ENCODE measurements around the gene PPIG.
A peak's percentile ranks its signal among the peaks of the same experiment; 100 is the strongest.
"Not testable (repeated sequence)": the region's sequence is repeated elsewhere in the genome, so short reads cannot be mapped to it uniquely, and the experiment has no call there.

Gene PPIG

GRCh38 chr2:169596546-169596945 is 12.4 kb downstream of the PPIG start:
- not testable (repeated sequence) for DNase-seq

DNA sequence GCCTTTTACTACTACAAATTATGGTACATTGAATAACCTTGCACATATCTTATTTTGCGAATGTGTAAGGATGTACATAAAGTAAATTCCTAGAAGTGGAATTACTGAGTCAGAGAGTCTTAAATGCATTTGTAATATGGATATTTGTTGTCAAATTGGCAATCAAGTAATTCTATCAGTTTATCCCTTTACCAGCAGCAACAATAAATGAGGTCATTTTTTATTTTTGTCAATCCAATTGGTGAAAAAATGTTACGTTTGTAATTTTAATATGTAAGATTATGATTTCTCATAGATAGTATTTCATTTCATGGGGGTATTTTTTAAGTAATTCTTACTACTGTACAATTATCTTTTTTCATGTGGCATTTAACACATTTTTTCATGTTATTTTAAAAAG is 14.8 kb downstream of the PPIG start:
- no peak for DNase-seq

- no peak for DNase-seq
Measured at GRCh38 chr2:169599568-169599967, 15.4 kb downstream of the PPIG start.

GRCh38 chr2:169609264-169609663 is 25.1 kb downstream of the PPIG start:
- DNase-seq: no peak

DNA sequence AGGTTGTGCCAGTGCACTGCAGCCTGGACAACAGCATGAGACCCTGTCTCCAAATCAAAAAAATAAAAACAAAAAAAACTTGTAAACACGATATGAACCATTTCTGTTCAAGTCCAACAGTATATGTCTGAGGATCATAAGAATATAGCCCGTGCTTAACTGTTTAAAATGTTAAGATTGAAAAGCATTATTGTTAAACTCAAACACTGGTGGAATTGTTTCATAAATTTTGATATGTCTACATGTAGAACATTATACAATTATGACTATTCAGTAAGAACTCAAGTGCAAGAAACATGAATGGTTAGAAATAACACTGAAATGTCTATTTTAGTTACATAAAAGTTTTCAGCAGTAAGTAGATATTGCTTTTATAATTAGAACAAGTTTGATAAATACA is 29.7 kb downstream of the PPIG start:
- no peak for DNase-seq

GRCh38 chr2:169615982-169616381 is 31.8 kb downstream of the PPIG start:
- DNase-seq: not testable (repeated sequence)

- no peak for DNase-seq
Measured at GRCh38 chr2:169619946-169620345, 35.8 kb downstream of the PPIG start.

- DNase-seq: no peak
Measured at GRCh38 chr2:169620509-169620908, 36.4 kb downstream of the PPIG start.

DNA sequence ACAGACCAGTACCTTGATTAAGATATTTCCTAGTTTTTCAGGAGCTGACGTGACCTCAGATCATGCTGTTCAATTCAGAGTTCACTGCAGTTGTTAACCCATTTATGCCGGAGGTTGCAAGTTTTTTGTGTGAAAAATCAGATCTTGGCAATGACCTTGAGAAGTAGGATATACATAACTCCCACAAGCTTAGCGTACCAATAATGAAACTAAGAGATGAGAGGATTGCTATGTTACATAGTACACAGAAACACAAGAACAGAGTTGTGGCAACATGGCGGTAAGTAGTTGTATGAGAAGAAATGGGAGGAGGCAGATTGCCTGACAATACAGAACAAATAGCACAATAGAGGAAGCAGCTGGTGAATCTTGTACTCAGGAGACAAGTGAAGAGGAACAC is 39.1 kb downstream of the PPIG start:
- no peak for DNase-seq

GRCh38 chr2:169625781-169626180 is 41.6 kb downstream of the PPIG start:
- no peak for DNase-seq

DNA sequence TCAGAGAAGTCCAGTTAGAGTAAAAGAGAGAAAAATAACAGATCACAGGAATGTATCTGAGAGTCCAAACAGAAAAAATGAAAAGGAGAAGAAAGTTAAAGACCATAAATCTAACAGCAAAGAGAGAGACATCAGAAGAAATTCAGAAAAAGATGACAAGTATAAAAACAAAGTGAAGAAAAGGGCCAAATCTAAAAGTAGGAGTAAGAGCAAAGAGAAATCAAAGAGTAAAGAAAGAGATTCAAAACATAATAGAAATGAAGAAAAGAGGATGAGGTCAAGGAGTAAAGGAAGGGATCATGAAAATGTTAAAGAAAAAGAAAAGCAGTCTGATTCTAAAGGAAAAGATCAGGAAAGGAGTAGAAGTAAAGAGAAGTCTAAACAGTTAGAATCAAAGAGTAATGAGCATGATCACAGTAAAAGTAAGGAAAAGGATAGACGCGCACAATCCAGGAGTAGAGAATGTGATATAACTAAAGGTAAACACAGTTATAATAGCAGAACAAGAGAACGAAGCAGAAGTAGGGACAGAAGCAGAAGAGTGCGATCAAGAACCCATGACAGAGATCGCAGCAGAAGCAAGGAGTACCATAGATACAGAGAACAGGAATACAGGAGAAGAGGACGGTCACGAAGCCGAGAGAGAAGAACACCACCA is 52.4 kb downstream of the PPIG start:
- no peak for DNase-seq

DNA sequence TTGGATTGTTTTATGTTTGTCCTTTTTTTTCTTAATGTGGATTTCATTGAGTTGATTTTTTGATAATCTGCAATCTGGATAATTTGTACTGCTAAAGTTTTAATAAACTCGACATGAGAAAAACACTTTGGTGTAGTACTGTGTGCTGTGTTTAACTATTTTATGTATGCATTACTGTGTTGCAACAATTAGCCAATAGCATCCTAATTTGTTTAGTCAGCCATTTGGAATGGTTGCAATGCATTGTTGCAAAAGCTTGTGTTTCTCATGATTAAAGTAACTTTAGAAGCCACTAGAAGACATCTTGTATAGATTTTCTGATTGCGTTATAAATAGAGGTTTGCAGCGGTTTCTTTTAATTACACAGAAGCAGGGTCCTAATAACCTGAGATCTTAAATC is 53.5 kb downstream of the PPIG start:
- DNase-seq: no peak

DNA sequence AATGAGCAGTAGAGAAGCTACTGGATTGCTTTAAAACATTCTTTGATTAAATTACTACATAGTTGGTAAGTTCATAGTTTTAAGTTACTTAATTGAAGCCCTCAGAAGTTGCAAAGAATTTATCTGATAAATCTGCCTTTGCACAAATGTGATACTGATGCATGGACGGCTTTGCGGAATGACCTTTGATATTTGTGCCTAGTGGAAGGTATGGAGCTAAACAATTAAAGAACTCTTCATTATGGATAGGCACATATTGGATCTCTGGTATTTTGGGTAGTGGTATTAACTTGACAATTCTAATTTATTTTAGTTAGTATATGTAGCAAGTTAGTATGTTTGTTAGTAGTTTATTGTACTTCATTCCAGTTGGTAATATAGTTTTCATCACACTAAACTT is 56.0 kb downstream of the PPIG start:
- no peak for DNase-seq

GRCh38 chr2:169641464-169641863 is 57.3 kb downstream of the PPIG start:
- DNase-seq: no peak

DNA sequence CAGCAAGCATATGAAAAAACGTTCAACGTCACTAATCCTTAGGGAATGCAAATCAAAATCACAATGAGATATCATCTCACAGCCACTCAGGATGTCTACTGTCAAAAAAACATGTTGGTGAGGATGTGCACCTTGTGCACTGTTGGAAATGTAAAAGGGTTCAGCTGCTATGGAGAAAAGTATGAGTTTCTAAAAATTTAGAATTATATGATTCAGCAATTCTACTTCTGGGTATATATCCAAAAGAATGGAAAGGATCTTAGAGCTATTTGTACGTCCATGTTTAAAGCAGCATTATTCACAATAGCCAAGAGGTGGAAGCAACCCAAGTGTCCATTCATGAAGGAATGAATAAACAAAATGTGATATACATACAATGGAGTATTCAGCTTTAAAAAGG is 60.0 kb downstream of the PPIG start:
- DNase-seq: no peak

DNA sequence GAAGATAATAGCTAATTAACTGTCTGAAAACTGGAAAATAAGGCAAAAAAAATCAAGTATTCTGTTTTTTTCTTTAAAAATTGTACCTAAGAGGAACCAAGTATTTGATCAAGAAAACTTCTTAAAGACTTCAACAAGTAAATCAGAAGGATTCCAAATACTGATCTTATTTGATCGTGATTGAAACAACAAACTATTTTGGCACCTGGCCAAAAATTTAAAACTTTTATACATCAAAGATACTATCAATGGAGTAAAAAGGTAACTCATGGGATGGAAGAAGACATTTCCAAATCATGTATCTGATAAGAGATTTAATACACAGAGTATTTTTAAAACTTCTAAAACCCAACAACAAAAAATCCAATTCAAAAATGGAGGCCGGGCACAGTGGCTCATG is 63.3 kb downstream of the PPIG start:
- DNase-seq: no peak

- no peak for DNase-seq
Measured at GRCh38 chr2:169649278-169649677, 65.1 kb downstream of the PPIG start.

DNA sequence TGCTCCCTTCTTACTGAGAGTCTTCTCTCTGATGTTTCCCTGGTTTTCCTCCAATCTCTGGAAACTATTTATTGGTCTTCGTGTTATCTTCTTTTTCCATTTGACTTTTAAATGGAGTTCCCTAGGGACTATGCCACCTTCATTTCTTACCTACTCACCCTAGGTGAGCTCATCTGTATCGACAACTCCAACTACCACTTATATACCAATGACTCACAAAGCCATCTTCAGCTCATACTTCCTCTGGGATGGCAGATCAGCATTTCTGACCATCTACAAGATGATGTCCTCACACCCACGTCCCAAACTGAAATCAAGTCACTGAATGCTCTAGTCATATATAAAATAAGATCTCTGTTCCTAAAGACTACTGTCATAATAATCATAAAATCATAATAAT is 69.5 kb downstream of the PPIG start:
- DNase-seq: no peak

DNA sequence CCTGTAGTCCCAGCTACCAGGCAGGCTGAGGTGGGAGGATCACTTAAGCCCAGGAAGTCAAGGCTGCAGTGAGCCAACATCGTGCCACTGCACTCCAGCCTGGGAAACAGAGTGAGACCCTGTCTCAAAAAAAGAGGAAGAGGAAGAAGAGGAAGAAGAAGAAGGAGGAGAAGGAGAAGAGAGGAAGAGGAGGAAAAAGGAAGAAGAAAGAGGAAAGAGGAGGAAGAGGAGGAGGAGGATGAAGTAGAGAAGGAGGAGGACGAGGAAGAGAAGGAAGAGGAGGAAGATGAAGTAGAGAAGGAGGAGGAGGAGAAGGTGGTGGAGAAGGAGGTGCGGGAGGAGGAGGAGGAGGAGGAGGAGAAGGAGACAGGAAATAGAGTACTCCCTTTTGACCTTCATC is 72.0 kb downstream of the PPIG start:
- DNase-seq: no peak

DNA sequence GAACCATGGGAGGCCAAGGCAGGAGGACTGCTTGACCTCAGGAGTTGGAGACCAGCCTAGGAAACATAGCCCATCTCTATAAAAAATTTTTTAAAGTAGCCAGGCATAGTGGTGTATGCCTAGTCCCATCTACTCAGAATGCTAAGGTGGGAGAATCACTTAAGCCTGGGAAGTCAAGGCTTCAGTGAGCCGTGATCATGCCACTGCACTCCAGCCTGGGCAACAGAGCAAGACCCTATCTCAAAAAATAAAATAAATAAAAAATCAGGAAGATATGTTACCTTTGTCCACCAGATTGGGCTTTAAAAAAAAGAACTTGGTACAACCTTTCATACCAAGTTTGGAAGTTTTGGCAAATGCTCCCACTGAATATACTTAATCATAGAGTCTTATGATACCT is 74.7 kb downstream of the PPIG start:
- DNase-seq: no peak

DNA sequence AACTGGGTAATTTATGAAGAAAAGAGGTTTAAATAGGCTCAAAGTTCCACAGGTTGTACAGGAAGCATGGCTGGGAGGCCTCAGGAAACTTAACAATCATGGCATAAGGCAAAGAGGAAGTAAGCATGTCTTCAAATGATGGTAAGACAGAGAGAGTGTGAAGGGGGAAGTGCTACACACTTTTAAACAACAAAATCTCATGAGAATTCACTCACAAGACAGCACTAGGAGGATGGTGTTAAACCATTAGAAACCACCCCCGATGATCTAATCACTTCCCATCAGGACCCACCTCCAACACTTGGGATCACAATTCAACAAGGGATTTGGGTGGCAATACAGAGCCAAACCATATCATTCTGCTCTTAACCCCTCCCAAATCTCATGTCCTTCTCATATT is 75.2 kb downstream of the PPIG start:
- no peak for DNase-seq

- DNase-seq: peak; percentile 83
Measured at GRCh38 chr2:169661265-169661664, 77.1 kb downstream of the PPIG start.

DNA sequence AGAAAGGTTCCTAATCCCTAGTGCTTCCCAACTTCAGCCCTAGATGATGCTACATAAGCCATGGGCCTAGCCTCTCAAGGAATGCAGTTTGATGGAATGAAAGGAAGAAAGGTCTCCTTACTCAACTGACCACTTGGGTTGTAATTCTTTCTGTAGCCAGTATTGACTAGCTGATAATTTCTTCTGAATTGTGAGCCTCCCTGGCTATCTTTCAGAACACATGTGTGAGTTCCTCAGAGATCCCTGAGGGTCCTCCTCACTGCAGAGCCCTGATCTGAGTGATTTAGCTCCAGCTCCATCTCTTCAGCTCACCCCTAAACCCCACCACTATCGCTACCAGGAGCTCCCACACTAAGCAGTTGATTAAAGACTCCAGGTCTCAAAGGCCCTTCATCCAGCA is 78.6 kb downstream of the PPIG start:
- DNase-seq: no peak

GRCh38 chr2:169663247-169663646 is 79.1 kb downstream of the PPIG start:
- no peak for DNase-seq

DNA sequence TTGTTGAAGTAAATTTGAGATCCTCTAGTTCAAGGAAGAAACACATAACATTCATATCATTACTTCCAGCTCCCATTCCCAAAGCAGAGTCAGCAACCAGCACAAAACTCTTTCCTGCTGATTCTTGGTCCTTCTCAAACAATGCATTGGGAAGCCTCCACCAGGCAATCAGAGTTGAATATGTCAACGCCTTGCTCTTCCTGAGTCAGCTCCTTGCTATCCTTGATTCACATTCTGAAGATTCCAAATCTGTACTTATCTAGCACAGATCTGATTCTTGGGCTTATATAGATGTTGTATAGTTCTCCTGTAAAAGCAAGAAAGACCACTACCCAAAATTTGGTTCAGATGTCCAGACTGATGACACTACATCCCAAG is 80.4 kb downstream of the PPIG start:
- no peak for DNase-seq
